HG02884 (cell line): ENCODE results near the gene PCSK5.
A peak's percentile ranks its signal among the peaks of the same experiment; 100 is the strongest.

Experiments used
- ATAC-seq: cut with Tn5 transposase; IDR thresholded peaks from one replicate; pipeline ENCODE4 v1.9.1; 2021; ENCODE audit warnings: mild to moderate bottlenecking, moderate library complexity; ENCODE audit not compliant: unreplicated experiment

The PCSK5 gene

GRCh38 chr9:76115396-76115795 lies 224.9 kb downstream of the PCSK5 start:
- ATAC-seq = no peak

GRCh38 chr9:76115982-76116646 lies 225.6 kb downstream of the PCSK5 start:
- ATAC-seq = no peak

GRCh38 chr9:76116913-76117312 lies 226.4 kb downstream of the PCSK5 start:
- ATAC-seq = no peak

GRCh38 chr9:76127637-76128036 lies 237.2 kb downstream of the PCSK5 start:
- no peak for ATAC-seq

GRCh38 chr9:76135902-76136301 lies 245.4 kb downstream of the PCSK5 start:
- no peak for ATAC-seq

- ATAC-seq = peak; percentile 77
Measured at GRCh38 chr9:76136986-76137385, 246.5 kb downstream of the PCSK5 start.

GRCh38 chr9:76137931-76138330 lies 247.5 kb downstream of the PCSK5 start:
- ATAC-seq = no peak

GRCh38 chr9:76138360-76138759 lies 247.9 kb downstream of the PCSK5 start:
- no peak for ATAC-seq

GRCh38 chr9:76143834-76144233 lies 253.4 kb downstream of the PCSK5 start:
- no peak for ATAC-seq

- no peak for ATAC-seq
Measured at GRCh38 chr9:76150013-76150412, 259.5 kb downstream of the PCSK5 start.

- ATAC-seq = no peak
Measured at GRCh38 chr9:76151267-76151666, 260.8 kb downstream of the PCSK5 start.

GRCh38 chr9:76153339-76153738 lies 262.9 kb downstream of the PCSK5 start:
- ATAC-seq = no peak

- no peak for ATAC-seq
Measured at GRCh38 chr9:76153902-76154629, 263.6 kb downstream of the PCSK5 start.

- ATAC-seq = no peak
Measured at GRCh38 chr9:76155361-76155760, 264.9 kb downstream of the PCSK5 start.

- no peak for ATAC-seq
Measured at GRCh38 chr9:76158713-76159112, 268.2 kb downstream of the PCSK5 start.

GRCh38 chr9:76159293-76159926 lies 268.9 kb downstream of the PCSK5 start:
- no peak for ATAC-seq

GRCh38 chr9:76161106-76161505 lies 270.6 kb downstream of the PCSK5 start:
- ATAC-seq = no peak

GRCh38 chr9:76161541-76161940 lies 271.1 kb downstream of the PCSK5 start:
- no peak for ATAC-seq

- no peak for ATAC-seq
Measured at GRCh38 chr9:76162086-76162730, 271.7 kb downstream of the PCSK5 start.

- ATAC-seq = no peak
Measured at GRCh38 chr9:76162751-76163500, 272.5 kb downstream of the PCSK5 start.

GRCh38 chr9:76166526-76166925 lies 276.1 kb downstream of the PCSK5 start:
- ATAC-seq = no peak
